Measurements from ENCODE around the gene PEX3. TPM values are rescaled to one million over a fixed set of nuclear protein-coding genes. Genes with fewer than 3 reads are reported as not detected.

PEX3 gene
- total RNA-seq, 1 donor from 2014 or later: 16.3 TPM

Other genes with a start within 250 kb of the PEX3 start
- 10.0 TPM for gene ADAT2, start 110 bp upstream of the PEX3 start, total RNA-seq (ENCODE audit: unreplicated experiment)
- gene FUCA2, start 60.9 kb downstream of the PEX3 start, total RNA-seq (ENCODE audit: unreplicated experiment): 31.0 TPM
- 181 TPM for gene PHACTR2, start 227.2 kb downstream of the PEX3 start, total RNA-seq (ENCODE audit: unreplicated experiment)